ENCODE results near the gene SNX4. TPM values are rescaled to one million over a fixed set of nuclear protein-coding genes. Genes with fewer than 3 reads are reported as not detected.

SNX4 gene
- total RNA-seq, 4 donors from 2014 or later, result 34.5 to 47.9 (median 42.8) TPM

DNA sequence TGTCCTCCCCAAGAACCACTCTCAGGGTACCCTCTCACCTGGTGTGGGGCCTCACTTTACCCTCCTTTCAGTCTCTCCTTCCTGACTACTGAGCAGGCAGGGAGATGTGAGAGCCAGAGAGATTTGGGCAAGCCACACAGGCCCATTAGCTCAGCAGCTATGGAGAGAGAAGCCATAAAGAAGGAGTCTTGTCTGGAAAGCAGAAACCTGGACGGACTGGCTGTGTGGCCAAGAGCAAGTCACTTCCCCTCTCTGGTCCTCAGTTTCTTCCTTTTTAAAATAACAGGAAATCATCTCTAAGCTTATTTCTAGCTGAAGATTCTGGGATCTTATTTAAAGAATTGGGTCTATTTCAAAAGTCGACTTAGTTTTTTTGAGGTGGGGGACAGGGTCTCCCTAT, 79.0 kb downstream of the SNX4 start:
- WGBS, 2 donors, result 72 to 89% methylated on average over 2 of the region's 2 CpGs
- peaks cover 0 to 16% (median 0%) of the 10 kb centered on the region in 4 donors for H3K27me3 ChIP-seq
- peaks cover 0 to 11% (median 0%) of the 10 kb centered on the region in 3 donors for H3K9me3 ChIP-seq
- H3K4me3 ChIP-seq, result no peak overlapping the region
- intact Hi-C loops (cut with DNase I), result no loop called here
- H3K36me3 ChIP-seq, result peaks cover 0 to 26% (median 0%) of the 10 kb centered on the region in 3 donors
- peaks cover 0 to 5% (median 0%) of the 10 kb centered on the region in 3 donors for H3K4me1 ChIP-seq
- TF ChIP-seq POLR2A (IDR thresholded peaks at IDR 0.05), result no peak
- TF ChIP-seq CTCF (IDR thresholded peaks at IDR 0.05), result no peak
- no peak for DNase-seq
- no peak overlapping the region for H3K27ac ChIP-seq

DNA sequence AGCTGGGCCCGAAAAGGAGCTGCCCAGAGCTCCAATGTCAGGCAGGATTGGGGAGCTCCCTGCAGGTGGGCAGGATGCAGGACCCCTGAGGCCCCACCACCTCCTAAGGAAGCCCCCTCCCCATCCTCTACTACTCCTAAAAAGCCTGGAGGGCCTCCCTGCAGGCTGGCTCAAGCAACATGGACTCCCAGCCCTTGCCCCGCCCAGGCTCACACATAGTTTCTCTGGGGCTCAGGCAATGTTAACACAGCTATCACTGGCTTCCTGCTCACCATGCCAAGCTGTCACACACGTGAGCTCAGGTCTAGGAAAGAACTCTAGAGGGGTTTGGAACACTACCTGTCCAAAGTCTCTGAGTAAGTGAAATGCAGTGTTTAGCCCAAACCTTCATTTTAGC, 79.4 kb downstream of the SNX4 start:
- no peak overlapping the region for H3K27ac ChIP-seq
- intact Hi-C loops (cut with DNase I), result no loop called here
- no peak overlapping the region for H3K4me3 ChIP-seq
- H3K36me3 ChIP-seq, result peaks cover 0 to 22% (median 0%) of the 10 kb centered on the region in 3 donors
- peaks cover 0 to 5% (median 0%) of the 10 kb centered on the region in 3 donors for H3K4me1 ChIP-seq
- no peak for DNase-seq
- peaks cover 0 to 11% (median 0%) of the 10 kb centered on the region in 3 donors for H3K9me3 ChIP-seq
- 42% methylated on average over 2 of the region's 3 CpGs; no CpG with 5 or more reads in 1 of the 2 donors for WGBS, 2 donors
- TF ChIP-seq CTCF (IDR thresholded peaks at IDR 0.05), result no peak
- no peak for TF ChIP-seq POLR2A (IDR thresholded peaks at IDR 0.05)
- peaks cover 0 to 17% (median 0%) of the 10 kb centered on the region in 4 donors for H3K27me3 ChIP-seq

DNA sequence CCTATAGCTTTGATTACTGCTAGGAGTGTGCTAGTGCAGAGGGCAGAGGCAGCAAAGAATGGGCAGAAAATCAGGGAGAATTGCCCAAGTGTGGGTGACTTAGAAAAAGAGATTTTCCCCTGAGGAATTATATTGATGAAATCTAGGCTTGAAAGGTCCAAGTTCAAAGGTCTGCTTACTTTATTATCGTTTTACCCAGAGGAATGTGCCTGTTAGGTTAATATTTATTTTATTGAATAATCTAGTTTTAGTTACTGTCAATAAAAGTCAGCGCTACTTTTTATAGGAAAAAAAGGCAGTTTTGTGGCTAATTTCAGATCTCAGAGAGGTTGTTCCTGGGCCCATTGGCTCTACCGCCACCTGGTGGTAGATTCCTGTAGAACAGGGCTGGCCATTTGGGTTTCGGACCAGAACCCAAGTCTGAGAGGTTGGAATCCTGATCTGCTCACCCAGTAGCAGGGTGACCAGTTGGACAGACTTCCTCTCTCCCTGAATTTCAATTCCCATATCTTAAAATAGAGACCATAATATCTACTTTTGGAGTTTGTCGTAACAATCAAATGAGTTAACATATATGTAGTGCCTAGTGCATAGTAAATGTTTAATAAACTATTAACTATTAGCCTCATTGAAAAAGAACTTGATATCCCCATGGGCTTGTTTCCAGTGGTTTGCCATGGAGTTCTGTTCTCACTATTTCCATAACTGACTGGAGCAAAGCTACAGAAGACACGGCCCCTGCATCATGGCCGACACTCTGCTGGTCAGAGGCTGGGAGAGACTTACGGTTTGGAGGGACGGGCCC, 82.2 kb downstream of the SNX4 start:
- no peak for DNase-seq
- peaks cover 0 to 42% (median 0%) of the 10 kb centered on the region in 4 donors for H3K27me3 ChIP-seq
- H3K36me3 ChIP-seq, result peaks cover 0 to 8% (median 0%) of the 10 kb centered on the region in 3 donors
- peak; percentile 85 to 97 (median 90) for TF ChIP-seq CTCF (IDR thresholded peaks at IDR 0.05)
- TF ChIP-seq POLR2A (IDR thresholded peaks at IDR 0.05), result no peak
- intact Hi-C loops (cut with DNase I), result loop anchor here (5.0 kb wide), 1 partner anchor 441 kb away; no protein-coding TSS in a partner anchor
- 53 to 54% methylated on average over 9 of the region's 9 CpGs for WGBS, 2 donors
- H3K27ac ChIP-seq, result no peak overlapping the region
- peaks cover 0 to 17% (median 0%) of the 10 kb centered on the region in 3 donors for H3K4me1 ChIP-seq
- peaks cover 0 to 6% (median 0%) of the 10 kb centered on the region in 3 donors for H3K9me3 ChIP-seq
- H3K4me3 ChIP-seq, result no peak overlapping the region

DNA sequence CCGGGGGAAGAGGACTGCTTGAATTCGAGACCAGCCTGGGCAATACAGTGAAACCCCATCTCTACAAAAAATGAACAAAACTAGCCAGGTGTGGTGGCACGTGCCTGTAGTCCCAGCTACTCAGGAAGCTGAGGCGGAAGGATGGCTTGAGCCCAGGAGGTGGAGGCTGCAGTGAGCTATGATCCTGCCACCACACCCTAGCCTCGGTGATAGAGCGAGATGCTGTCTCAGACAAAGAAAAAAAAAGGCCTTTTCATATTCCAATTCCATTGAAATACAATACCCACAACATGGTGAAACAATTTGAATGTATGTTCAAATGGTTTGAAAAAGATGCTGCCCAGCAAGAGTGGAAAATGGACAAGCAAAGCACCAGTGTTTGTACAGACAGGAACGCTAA, 83.1 kb downstream of the SNX4 start:
- Histone ChIP-seq H3K4me1 (peaks cover 0 to 17% (median 0%) of the 10 kb centered on the region in 3 donors), H3K27me3 (peaks cover 0 to 51% (median 0%) of the 10 kb centered on the region in 4 donors), H3K36me3 (no peaks in the 10 kb centered on the region), H3K27ac (no peak overlapping the region), H3K4me3 (no peak overlapping the region), H3K9me3 (no peaks in the 10 kb centered on the region)
- TF ChIP-seq POLR2A (IDR thresholded peaks at IDR 0.05) (no peak), CTCF (IDR thresholded peaks at IDR 0.05) (no peak)
- DNase-seq, result no peak
- intact Hi-C loops (cut with DNase I), result loop anchor here (5.0 kb wide), 1 partner anchor 440 kb away; no protein-coding TSS in a partner anchor
- 61 to 76% methylated on average over 6 to 7 of the region's 7 CpGs for WGBS, 2 donors

DNA sequence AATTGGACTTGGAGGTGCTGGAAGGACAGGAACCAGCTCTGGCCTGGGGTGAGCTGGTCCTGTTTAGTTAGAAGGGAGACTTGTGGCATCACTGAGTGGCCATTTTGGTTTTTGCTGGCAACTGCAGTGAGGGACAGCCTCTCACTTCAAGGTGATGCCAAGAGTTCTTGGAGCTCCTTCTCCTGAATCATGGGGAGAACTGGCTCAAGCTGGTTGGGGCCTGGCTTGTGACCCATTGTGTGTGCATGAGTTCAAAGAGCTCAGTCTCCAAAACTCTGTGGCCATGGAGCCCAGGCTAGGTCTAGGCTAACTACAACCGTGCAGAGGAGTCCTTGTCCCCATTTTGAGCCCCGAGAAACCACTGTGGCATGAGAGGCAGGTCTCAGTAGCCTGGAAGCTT, 84.8 kb downstream of the SNX4 start:
- no peaks in the 10 kb centered on the region for H3K9me3 ChIP-seq
- no peak for TF ChIP-seq POLR2A (IDR thresholded peaks at IDR 0.05)
- H3K36me3 ChIP-seq, result no peaks in the 10 kb centered on the region
- intact Hi-C loops (cut with DNase I), result loop anchor here (5.0 kb wide), 1 partner anchor 438 kb away; no protein-coding TSS in a partner anchor
- no CpG with 5 or more reads among the region's 2 CpGs for WGBS, 2 donors
- peaks cover 0 to 67% (median 0%) of the 10 kb centered on the region in 4 donors for H3K27me3 ChIP-seq
- H3K4me1 ChIP-seq, result peaks cover 0 to 12% (median 0%) of the 10 kb centered on the region in 3 donors
- H3K4me3 ChIP-seq, result no peak overlapping the region
- H3K27ac ChIP-seq, result no peak overlapping the region
- DNase-seq, result no peak

All from esophagus squamous epithelium (tissue), 5 donors.